Epidermal melanocyte (primary cell): ENCODE results near the gene RPP25L.

Experiments
- DNase-seq: peaks from one replicate; pipeline ENCODE4 v3.0.0; 2011; ENCODE audit warnings: low spot score; ENCODE audit not compliant: insufficient read length

The RPP25L gene

DNA sequence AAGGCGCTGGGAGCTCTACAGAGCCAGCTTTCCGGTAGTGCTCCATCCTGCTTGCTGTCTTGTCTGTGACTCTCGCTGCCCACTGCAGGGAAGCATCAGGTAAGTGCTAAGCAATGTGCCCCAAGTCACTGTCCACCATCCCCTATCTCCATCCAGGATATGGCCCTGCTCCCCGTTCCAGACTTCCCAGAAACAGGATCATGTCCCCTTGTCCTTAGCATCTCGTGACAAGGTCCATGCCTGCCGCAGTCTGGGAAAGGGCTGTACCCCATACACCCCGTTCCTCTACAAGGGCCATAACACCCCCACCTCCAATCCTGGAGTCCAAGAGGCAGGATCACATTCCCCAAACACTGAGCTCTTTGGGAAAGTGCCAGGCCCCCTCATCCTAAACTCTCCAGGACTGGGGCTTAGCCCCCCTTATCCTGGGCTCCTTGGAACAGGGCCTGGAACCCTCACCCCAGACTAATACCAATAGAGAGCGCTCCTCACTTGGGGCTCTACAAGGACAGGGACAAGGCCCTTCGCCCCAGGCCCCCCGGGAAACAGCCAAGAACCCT, 566 bp downstream of the RPP25L start:
- no peak for DNase-seq

DNA sequence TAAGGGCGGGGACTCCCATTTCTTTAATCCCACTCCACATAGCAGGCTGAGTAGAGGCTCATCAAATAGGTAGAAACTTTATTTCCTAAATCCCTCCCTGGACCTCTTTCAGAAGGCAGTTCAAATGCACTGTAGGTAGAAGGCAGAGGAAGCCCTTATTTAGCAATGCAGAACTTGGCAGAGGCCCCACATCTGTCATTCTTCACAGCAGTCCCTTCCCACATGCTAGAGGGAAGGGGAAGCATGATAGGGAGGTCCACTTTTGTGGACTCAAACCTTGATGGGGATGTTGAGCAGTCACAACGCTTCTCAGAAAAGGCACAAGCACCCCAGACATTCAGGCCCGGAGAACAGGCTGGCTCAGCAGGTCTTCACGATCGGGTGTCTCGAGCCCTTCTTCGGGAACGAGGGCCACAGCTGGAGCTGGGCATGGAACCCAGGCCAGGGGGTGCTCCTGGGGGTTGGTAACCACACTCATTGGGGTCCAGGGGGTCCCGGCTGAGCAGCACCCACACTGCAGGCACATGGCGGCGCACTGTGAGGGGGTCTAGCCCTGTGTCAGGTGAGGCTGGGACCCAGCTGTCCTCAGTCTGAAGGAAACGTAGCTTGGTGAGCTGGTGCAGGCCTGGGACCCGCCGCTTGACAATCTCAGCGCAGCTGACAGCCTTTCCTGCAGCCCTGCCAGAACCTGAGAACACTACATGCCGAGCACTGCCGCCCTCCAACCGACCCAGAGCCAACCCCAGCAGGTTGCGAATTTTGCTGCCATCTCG, 1.3 kb downstream of the RPP25L start:
- DNase-seq, result no peak

DNA sequence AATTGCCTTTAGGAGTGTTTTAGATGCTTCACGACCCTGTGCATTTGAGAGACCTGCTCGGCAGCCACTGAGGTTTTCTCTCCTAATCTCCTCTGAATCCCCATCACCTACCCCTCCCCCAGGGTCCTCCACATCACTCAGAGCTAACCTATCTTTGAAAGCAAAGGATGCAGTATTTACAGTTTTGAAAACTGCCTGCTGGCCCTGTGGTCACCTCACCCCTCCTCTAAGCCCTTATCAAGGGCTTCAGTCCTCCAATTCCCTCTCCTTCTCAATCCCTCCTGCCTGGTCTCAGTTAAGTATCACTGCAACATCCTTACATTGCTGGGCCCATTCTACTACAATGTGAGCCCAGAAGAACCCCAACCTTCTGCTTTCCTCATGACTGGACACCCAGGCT, 4.6 kb downstream of the RPP25L start:
- DNase-seq, result no peak

DNA sequence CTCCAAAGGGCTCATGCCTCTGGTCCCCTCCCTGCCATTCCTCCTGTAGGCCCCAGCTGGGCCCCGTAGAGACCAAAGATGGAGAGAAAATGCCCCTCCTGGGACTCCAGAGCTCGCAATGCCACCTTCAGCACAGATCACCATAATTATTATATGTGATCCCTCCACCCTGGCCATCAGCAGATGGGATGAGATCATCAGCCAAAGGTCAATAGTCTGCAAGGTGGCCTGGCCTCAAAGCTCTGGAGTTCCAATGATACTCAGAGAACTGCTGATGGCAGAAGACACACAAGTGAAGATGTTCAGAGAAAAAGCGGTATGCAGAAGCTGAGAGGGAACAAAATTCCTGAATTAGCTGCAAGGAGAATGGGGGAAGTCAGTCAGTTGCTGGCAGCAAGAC, 5.0 kb downstream of the RPP25L start:
- no peak for DNase-seq

DNA sequence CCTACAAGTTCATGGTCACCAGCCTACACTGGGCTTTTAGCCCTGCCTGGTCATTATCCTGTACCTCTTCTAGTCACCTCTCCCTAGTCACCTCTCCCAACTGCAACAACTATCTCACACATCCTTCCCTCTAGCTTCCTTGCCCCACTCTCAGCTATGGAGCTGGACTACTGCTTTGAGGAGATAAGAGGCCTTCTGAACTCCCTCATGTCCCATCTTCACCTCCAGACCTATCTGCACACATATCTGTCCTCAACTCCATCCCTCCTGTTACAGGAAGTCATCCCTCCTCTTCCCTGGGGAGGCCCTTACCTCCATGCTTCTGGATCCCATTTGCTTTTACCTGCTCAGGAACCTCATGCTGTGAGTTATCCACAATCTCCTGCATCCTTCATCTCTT, 5.7 kb downstream of the RPP25L start:
- no peak for DNase-seq

DNA sequence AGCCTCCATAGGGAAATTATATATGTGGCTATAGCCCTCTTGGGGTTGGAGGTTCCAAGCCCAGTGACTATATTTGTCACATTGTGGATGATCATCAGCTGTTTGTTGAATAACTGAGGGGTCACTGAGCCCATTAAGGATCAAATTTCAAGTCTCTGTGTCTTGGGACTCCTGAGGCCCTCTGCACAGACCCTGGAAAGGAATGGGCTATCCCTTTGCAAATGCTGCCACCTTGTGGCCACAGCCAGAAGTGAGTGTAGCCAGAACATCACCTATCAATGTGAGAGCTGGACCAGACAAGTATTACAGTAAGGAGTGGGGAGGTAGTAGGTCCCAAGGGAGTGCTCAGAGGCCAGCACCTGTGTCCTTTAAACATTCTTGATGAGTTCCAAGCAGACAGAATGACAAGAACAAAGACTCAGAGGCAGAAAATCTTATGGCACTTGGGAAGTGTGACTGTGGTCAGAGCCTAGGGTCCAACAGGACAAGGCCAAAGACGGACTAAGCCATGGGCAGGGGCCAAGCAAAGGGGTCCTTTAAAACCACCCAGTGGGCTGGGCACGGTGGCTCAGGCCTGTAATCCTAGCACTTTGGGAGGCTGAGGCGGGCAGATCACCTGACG, 8.2 kb downstream of the RPP25L start:
- peak; percentile 92 for DNase-seq

DNA sequence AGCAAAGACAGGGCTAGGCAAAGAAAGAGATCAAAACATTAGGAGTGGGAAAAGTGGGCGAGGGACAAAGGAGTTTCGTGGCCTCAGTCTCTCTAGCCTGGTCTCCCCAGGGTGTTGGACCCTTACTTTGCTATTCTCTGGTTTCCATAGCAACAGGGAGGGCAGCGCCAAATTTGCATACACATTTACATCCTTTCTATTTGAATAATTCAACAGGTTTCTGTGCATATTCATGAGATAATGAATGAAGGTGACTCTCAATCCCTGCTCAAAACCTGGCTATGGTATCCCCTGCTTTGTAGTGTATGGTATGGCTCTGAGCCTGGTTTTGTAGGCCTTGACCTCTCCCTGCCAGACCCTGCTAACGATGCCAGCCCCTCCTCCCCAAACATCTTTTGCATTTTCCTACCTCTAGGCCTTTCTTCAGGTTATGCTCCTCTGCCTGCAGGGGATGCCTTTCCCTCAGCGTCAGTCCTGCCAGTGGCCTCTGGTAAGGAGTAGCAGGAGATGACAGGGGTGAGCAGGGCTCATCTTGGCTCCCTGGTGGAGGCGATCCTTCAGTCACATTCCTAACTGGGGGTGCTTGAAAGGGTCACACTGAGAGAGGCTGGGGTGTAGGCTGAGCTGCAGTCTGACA, 9.8 kb downstream of the RPP25L start:
- DNase-seq, result no peak

DNA sequence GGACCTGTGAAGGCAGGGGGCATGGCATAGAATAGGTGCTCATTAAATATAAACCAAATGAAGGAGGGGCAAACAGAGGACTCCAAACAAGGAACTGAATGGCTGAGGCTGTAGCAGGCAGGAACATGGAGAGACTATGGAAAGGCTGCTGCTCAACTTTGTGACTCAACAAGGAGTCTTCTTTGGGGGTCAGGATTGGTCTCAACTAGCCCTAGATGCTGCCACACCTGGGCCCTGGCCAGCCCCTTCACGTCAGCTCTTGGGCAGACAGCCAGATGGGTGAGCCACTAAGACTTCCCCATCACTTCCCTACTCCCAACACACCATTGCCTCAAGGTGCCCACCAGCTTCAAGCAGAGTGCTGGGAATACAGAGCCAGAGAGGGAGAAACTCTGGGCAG, 11.0 kb downstream of the RPP25L start:
- DNase-seq, result no peak

DNA sequence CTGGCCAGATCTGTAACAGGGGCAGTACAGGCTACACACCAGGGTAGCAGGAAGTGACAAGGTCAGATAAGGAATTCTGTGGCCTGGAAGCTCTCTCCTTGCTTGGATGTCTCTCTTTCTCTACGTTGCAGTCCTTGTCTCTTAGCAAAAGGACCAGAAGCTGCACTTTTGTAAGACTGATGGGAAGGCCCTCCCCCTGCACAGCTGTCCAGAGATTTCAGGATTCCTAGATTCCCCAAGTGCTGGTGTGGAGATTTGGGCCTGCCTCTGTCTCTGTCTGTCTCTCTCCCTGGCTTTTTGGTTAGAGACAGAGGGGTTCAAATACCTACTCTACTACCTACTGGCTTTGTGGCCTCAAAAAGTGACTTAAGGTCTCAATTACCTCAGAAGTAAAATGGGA, 12.4 kb downstream of the RPP25L start:
- no peak for DNase-seq

DNA sequence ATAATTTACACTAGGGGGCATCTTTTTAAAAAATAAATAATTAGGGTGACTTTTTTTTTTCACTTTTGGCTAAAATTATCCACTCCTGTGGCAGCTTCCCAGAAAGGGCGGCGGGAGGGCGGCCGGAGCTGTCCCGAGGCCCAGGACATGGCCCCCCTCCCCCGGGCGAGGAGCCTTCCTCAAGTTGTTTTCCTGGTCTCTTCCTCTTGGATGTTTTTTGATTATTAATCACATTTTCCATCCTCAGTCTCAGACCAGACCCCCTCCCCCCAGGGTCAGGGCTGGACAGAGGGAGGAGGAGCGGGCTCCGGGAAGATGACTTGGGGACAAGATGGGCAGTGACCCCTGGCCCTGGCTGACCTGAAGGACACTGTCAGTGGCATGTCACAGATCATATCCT, 17.7 kb downstream of the RPP25L start:
- DNase-seq, result no peak

DNA sequence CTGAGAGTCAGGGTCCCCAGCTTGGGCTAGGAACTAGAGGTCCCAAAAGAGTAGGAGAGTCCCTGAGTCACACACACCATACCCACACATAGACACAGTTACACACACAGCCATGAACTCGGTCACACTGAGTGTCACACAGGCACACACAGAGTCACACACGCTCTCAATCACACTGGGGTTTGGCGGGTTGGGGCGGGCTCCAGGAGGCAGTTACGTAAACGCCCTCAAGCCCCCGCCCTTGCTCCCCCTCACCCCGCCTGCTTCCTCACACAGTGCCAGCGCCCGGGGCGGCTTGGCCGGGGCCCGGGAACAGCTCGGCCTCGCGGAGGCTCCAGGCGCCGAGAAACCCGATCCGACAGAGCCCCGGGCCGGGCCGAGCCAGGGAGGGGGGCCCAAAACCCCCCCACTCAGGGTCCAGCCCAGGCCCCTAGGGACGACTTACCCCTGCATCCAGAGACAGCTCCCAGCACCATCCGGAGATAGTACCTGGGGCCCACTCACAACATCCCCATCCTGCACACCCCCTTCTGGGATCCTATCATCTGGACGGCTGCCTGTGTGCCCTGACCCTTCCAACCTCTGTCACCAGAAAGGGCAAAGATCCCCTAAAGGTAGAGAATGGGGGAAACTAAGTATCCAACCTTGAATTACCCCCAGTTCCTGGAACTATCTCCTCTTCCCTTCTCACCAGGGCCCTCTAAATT, 18.8 kb downstream of the RPP25L start:
- no peak for DNase-seq

DNA sequence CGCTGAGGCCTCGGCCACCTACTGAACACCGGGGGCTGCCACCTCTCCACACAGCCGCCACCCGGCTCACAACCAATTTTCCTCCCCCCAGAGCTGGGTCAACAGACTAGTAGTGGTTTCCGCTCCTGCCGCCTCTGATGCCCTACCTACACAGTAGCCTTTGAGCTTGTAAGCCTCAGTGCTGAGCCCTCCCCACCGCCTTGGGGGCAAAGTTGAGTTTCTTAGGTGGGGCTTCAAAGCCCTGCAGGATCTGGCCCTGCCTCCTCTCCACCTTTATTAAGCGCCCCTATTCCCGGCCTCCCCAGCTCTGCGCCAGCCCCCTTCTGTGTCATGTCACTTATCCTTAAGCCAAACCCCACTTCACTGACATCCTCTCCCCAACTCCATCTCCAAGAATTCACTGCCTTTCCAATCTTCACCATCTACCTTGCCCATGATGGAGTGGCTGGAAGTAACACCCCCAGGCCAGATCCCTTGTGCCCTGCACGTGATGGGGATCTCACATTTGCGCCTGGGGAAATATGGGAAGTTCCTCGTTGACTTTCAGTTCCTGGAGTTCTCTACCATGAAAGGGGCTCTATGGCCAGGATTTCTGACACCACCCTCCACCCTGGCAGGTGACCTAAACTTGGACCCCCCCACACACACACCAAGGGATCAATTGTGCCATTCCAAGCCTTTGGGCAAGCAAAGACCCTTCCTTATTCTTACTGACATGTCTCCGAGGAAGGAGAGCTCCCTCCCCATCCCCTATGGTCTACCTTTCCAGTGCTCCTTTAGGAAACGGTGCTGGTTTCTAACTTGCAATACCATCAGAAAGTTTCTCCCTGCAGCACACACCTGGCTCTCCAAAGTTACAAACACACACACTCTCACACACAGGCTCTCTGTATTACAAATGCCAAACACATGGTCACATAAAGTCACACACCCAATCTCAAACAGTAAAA, 19.7 kb downstream of the RPP25L start:
- DNase-seq, result no peak

DNA sequence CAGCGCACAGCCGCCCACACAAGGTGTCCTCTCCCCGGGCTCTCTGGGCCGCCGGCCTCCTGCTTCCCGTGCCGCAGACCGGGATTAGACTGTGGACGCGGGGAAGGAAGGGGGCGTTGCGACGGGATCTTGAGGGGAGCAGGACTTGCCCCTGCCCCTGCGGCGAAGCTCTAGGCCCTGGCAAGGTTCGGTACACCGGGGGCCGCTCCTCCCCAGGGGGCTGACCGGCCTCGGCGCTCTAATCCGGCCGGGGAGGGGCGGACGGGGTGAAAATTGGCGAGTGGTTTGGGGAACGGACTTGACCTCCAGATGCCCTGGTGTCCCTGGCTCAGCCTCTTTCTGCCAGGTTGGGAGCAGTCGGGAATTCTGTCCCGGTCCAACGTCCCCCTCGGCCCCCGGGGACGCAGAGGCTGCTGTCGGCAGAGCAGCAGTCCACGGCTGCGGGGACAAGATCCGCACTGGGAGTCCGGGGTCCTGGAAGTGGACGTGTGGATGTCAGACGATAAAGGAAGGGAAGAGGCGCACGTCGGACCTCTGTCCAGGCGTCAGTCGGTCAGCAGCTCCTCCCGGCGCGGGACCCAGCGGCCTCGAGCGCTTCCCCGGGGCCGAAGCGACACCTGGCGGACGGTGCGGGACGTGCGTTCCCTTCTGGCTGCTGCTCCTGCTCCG, 20.5 kb downstream of the RPP25L start:
- DNase-seq, result peak; percentile 89

DNA sequence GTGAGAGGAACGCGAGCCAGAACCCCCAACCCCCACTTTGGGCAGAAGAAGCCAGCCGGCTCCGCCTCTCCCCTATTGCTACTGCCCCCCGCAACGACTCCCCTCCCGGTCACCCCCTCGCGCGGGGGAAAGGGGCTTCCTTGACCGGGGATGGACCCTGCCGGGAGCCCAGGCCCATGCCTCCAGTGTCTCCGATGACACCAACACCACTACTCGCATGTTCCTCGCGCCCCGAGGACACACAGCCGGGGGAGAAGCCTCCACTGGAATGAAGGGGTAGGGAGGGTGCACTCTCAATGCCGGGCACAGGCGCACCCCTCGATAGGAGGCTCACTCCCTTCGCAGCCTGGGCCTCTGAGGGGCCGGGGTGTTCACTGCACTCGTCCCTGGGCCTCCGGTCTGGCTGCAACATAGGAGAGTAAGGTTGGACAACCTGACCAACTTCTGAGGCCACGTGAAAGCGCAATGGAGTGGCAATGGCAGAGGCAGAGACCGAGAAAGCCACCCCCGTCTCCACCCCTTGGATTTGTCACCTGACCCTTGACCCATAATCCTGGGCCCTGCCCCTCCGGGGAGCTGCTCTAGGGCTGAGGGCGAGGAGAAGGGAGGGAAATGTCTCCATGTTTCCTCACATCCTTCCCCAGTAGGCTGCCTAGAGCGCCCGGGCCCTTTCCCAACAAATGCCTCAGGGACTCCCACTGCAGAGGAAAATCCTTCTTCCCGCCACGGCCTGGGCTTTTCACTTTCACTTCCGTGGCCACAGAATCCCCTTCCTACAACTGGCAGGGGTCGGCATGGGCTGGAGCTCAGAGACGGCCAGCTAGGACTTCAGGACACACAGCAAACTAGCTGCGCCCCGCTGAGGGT, 21.3 kb downstream of the RPP25L start:
- DNase-seq, result no peak

DNA sequence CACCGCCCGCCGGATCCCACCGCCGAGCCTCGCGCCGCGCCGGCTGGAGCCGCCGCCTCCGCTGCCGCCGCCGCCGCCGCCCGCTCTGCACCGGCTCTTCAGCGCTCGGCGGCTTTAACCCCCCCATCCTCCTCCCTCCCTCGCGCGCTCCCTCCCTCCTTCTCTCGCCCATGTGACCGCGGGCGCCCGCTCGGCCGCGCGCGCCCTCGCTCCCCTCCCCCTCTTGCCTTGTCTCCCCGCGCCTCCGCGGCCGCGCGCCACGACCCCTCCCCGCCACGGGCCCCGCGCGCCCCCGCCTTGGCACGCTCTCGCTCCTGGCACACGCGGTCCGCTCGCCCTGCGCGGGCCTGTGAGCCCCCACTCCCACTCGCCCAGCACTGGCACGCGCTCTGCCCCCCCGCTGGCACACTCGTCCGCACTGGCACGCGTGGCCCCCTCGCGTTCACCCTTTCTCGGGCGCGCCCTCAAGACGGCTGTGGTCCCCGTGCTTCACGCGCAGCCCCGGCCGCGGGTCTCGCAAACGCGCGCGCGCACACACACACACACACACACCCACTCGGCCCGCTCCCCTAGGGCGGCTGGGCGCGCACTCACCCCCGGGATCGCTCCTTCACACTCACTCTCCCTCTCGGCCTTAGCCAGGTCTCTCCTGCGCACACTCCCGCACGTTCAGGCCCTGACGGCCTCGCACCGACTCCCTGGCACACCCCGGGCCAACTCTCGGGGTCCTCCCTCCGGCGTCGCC, 22.1 kb downstream of the RPP25L start, which contains the start of gene CNTFR:
TSS of gene CNTFR (minus strand) at position 89 of the 745 bp plus-strand sequence. CDS start 20,743 bp downstream, outside the sequence.
- no peak for DNase-seq

DNA sequence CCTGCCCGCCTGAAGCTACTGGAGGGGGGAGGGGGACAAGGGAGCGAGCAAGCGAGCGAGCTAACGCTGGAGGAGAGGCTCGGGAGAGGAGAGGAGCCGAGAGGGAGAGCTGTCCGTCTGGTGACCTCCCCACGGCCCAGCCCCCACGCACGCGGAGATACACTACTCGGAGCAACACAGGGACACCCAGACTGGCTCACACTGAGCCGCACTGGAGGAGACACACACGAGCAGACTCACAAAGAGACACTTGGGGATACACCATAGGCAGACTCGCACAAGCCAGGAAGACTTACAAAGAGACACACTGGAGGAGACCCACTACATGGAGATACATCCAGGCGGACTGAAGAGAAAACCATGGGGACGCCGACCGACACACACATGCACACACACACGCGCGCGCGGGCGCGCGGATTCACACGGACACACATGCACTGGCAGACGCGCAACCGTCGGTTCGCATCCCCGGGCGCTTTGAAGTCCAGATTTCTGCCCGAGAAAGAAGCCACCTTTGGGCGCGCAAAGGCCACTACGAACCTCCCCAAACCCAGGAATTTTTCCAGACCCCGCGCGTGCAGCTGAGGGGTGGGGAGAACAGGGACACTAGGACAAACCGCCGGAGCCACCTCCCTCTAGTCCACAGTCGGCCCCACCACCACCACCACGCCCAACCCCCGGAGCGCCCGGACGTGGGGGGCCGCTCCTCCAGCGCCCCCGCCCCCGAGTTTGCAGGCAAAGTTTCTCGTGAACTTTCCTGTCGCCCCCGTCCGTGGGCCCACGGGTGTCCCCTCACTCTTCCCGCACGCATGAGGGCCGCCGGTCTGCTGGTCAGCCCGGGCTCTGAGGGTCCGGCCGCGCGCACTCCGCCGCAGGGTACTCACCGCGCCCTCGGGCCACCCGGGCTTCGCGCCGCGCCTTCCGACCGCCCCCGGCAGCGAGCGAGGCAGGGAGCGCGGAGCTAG, 22.9 kb downstream of the RPP25L start:
- no peak for DNase-seq

DNA sequence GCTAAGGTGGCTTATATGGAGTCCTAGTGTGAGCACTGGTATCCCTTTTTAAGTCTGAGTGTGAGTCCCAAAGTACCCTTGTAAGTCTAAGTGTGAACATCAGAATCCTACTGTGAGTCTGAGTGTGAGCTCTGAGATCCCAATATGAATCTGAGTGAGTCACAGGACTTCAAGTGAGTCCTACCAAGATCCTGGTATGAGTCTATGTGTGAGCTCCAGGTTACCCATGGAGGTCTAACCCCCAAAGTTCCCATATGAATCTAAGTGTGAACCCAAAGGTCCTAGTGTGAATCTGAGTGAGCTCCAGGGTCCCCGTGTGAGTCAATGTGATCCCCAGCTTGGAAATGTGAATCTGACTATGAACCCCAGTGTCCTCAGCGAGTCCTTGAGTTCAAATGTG, 24.6 kb downstream of the RPP25L start:
- no peak for DNase-seq
